Fibroblast of lung (primary cell): ENCODE measurements around the gene FNBP1L. TPM values are rescaled to one million over a fixed set of nuclear protein-coding genes. Genes with fewer than 3 reads are reported as not detected.

Experiments
- DNase-seq, 2 donors: peaks; one replicate each; pipeline versions ENCODE4 v3.0.0 to v3.0.0-alpha.2; 2010; ENCODE audit warnings: low read depth in 2 of 2
- H2AFZ ChIP-seq: 2 replicates; pipeline ENCODE4 v1.5.1; 2012; ENCODE audit warnings: low read length, control low read depth, inconsistent platforms
- H3K27ac ChIP-seq: 2 replicates; pipeline ENCODE4 v1.5.1; 2011; ENCODE audit warnings: low read length, control low read depth; ENCODE audit not compliant: insufficient read depth
- H3K27me3 ChIP-seq: 2 replicates; pipeline ENCODE4 v1.5.1; 2011; ENCODE audit warnings: mild to moderate bottlenecking, low read length; ENCODE audit not compliant: control insufficient read depth, insufficient read depth
- H3K36me3 ChIP-seq: 2 replicates; pipeline ENCODE4 v1.5.1; 2011; ENCODE audit warnings: low read length; ENCODE audit not compliant: control insufficient read depth, insufficient read depth
- H3K4me1 ChIP-seq: 2 replicates; pipeline ENCODE4 v1.5.1; 2011; ENCODE audit warnings: low read length; ENCODE audit not compliant: control insufficient read depth, insufficient read depth; ENCODE audit errors: extremely low read depth
- H3K4me2 ChIP-seq: 2 replicates; pipeline ENCODE4 v1.5.1; 2011; ENCODE audit warnings: low read length, control low read depth; ENCODE audit not compliant: insufficient read depth; ENCODE audit errors: extremely low read depth
- H3K4me3 ChIP-seq, 4 experiments: fragments of 200-600 bp in 1 of 4; sonication (generic) in 1 of 4; replicated peaks in 1 of 4; 2 replicates each; pipeline ENCODE4 v1.5.1; 2011 to 2016; ENCODE audit warnings: low read length in 4 of 4, low read depth in 3 of 4, mild to moderate bottlenecking in 3 of 4, control low read depth in 2 of 4, inconsistent platforms in 1 of 4, mixed read lengths in 1 of 4; ENCODE audit not compliant: insufficient read depth in 1 of 4; ENCODE audit errors: control extremely low read depth in 1 of 4
- H3K79me2 ChIP-seq: 2 replicates; pipeline ENCODE4 v1.5.1; 2012; ENCODE audit warnings: mild to moderate bottlenecking, low read length, inconsistent platforms; ENCODE audit not compliant: control insufficient read depth, insufficient read depth
- H3K9ac ChIP-seq: 2 replicates; pipeline ENCODE4 v1.5.1; 2011; ENCODE audit warnings: mild to moderate bottlenecking, low read length, control low read depth; ENCODE audit not compliant: insufficient read depth
- H3K9me3 ChIP-seq: 2 replicates; pipeline ENCODE4 v1.5.1; 2012; ENCODE audit warnings: low read depth, low read length; ENCODE audit not compliant: control insufficient read depth, insufficient read depth
- H4K20me1 ChIP-seq: 2 replicates; pipeline ENCODE4 v1.5.1; 2011; ENCODE audit warnings: low read length; ENCODE audit not compliant: control insufficient read depth, insufficient read depth; ENCODE audit errors: extremely low read depth
- CTCF ChIP-seq, 2 donors: IDR thresholded peaks in 1 of 2; conservative IDR thresholded peaks in 1 of 2; 1 replicate in 1 of 2; 2 replicates in 1 of 2; pipeline ENCODE4 v1.5.1; 2011 to 2012; ENCODE audit warnings: low read length in 2 of 2, control low read depth in 1 of 2, inconsistent platforms in 1 of 2, low read depth in 1 of 2, mild to moderate bottlenecking in 1 of 2
- EZH2 ChIP-seq: IDR thresholded peaks from 2 replicates; pipeline ENCODE4 v1.5.1; 2012; ENCODE audit warnings: low read length, control low read depth, mild to moderate bottlenecking; ENCODE audit errors: missing control alignments
- polyA plus RNA-seq, 2 donors: library from polyadenylated mRNA; depleted of rRNA in 1 of 2; stranded (reverse) in 1 of 2; unstranded in 1 of 2; fragments of >200 nt; gene quantifications; 2 replicates each; pipeline ENCODE4 v1.2.1, GENCODE V29; 2011 to 2012; ENCODE audit warnings: missing spikeins in 1 of 2
- total RNA-seq: library from RNA; depleted of rRNA; stranded (reverse); fragments of >200 nt; gene quantifications from 2 replicates; pipeline ENCODE4 v1.2.1, GENCODE V29; 2014

FNBP1L gene
- total and polyA plus RNA-seq, 2 donors (not counting 1 experiment from before 2014, with no cell fraction given): 3.0 to 4.1 TPM

DNA sequence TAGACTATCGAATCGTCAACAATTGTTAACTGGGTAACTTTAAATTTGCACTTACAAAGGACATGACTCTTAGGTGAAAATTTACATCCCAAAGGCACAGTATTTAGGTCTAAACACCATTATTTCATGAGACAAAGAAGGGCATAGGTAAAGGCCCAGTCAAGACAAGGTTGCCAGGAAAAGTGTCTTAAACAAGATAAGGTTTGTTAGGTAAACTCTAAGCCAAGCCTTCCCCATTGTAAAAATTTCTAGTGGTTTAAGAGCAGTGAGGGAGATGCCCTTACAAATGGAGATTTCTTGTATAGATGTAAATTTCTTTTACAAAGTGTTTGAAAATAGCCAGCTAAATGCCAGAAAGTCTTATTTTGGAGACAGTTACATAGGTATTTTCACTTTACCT, 36.9 kb upstream of the FNBP1L start:
- no peaks in the 10 kb centered on the region for H3K4me1 ChIP-seq
- no peak for DNase-seq
- TF ChIP-seq EZH2: no peak
- TF ChIP-seq CTCF (conservative IDR thresholded peaks at IDR 0.05 in 1 of 2, IDR thresholded peaks at IDR 0.05 in 1 of 2; ENCODE audit: low read depth in 1 of 2, low read length in 2 of 2): no peak
- no peak overlapping the region for H3K4me3 ChIP-seq
- no peak overlapping the region for H3K9ac ChIP-seq
- H4K20me1 ChIP-seq: no peaks in the 10 kb centered on the region
- H3K4me2 ChIP-seq: no peak overlapping the region
- no peaks in the 10 kb centered on the region for H3K79me2 ChIP-seq
- H3K27ac ChIP-seq: no peak overlapping the region
- H3K27me3 ChIP-seq: no peaks in the 10 kb centered on the region
- H3K36me3 ChIP-seq: no peaks in the 10 kb centered on the region
- H2AFZ ChIP-seq: no peak overlapping the region
- H3K9me3 ChIP-seq: no peaks in the 10 kb centered on the region

DNA sequence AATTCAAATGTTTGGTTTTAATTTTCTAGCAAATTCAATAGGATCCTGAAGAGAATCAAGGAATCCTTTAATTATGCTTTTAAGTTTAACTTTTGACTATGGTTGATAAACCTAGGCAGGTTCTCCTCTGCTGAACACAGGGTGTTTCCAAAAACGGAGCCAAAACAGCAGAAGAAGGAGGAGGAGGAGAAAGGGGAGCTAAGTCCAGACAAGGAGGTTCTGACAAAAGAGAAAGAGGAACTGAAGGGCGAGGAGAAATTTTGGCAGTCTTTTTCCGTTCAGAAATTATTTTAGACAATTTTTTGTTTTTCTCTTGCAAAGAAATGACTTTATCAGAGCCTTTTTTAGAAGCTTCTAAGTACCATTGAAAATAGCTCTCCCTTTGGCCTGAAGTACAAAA, 33.2 kb upstream of the FNBP1L start:
- Histone ChIP-seq H4K20me1 (no peaks in the 10 kb centered on the region), H3K9ac (no peak overlapping the region), H3K4me1 (no peaks in the 10 kb centered on the region), H2AFZ (no peak overlapping the region), H3K27ac (no peak overlapping the region), H3K79me2 (no peaks in the 10 kb centered on the region), H3K27me3 (no peaks in the 10 kb centered on the region), H3K4me2 (no peak overlapping the region), H3K9me3 (no peaks in the 10 kb centered on the region), H3K36me3 (no peaks in the 10 kb centered on the region), H3K4me3 (no peak overlapping the region)
- TF ChIP-seq CTCF (conservative IDR thresholded peaks at IDR 0.05 in 1 of 2, IDR thresholded peaks at IDR 0.05 in 1 of 2; ENCODE audit: low read depth in 1 of 2, low read length in 2 of 2) (no peak), EZH2 (no peak)
- no peak for DNase-seq

DNA sequence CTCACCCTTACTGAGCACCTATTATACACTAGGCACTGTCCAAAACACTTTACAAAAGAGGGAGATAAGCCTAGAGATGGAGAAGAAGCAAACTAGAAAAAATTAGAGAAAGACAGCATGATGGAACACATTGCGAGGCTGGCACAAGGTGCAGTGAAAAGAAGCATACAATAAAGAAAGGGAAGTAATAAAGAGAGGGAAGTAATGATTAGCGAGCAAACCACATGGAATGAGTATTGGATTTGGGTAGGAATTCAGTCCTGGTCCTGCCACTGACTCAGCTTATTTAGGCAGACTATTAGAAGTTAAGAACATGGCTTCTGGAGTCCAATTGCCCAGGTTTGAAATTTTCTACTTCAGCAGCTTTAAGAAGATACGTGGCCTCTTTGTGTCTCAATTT, 32.6 kb upstream of the FNBP1L start:
- Histone ChIP-seq H2AFZ (no peak overlapping the region), H3K27ac (no peak overlapping the region), H4K20me1 (no peaks in the 10 kb centered on the region), H3K9ac (no peak overlapping the region), H3K27me3 (no peaks in the 10 kb centered on the region), H3K9me3 (no peaks in the 10 kb centered on the region), H3K79me2 (no peaks in the 10 kb centered on the region), H3K4me3 (no peak overlapping the region), H3K4me1 (no peaks in the 10 kb centered on the region), H3K36me3 (no peaks in the 10 kb centered on the region), H3K4me2 (no peak overlapping the region)
- TF ChIP-seq EZH2 (no peak), CTCF (conservative IDR thresholded peaks at IDR 0.05 in 1 of 2, IDR thresholded peaks at IDR 0.05 in 1 of 2; ENCODE audit: low read depth in 1 of 2, low read length in 2 of 2) (no peak)
- DNase-seq: no peak
